GM12892 (cell line): ENCODE results near the gene LENG9.

ENCODE experiments used
- POLR2AphosphoS5 ChIP-seq: IDR thresholded peaks from 2 replicates; pipeline ENCODE4 v1.6.1; 2011; ENCODE audit warnings: low read depth, low read length, control low read depth
- TAF1 ChIP-seq: IDR thresholded peaks from 2 replicates; pipeline ENCODE4 v1.6.1; 2011; ENCODE audit warnings: low read depth, mild to moderate bottlenecking, control low read depth, low read length, borderline replicate concordance

- TF ChIP-seq POLR2AphosphoS5 (no peak), TAF1 (no peak)
Observed at GRCh38 chr19:54453921-54454780, 9.4 kb downstream of the LENG9 start.
